Lower leg skin (tissue), 3 donors: ENCODE measurements around the gene CSGALNACT2.

ENCODE experiments used
- CTCF ChIP-seq, 3 donors: fragments of 450-650 bp; IDR thresholded peaks; one replicate each; pipeline ENCODE4 v1.5.1; 2016; ENCODE audit warnings: antibody characterized with exemption in 3 of 3, mild to moderate bottlenecking in 3 of 3, moderate library complexity in 2 of 3
- POLR2A ChIP-seq, 2 donors: fragments of 450-650 bp; IDR thresholded peaks; one replicate each; pipeline ENCODE4 v1.6.1; 2016 to 2017; ENCODE audit warnings: antibody characterized with exemption in 2 of 2, mild to moderate bottlenecking in 1 of 2, moderate library complexity in 1 of 2

DNA sequence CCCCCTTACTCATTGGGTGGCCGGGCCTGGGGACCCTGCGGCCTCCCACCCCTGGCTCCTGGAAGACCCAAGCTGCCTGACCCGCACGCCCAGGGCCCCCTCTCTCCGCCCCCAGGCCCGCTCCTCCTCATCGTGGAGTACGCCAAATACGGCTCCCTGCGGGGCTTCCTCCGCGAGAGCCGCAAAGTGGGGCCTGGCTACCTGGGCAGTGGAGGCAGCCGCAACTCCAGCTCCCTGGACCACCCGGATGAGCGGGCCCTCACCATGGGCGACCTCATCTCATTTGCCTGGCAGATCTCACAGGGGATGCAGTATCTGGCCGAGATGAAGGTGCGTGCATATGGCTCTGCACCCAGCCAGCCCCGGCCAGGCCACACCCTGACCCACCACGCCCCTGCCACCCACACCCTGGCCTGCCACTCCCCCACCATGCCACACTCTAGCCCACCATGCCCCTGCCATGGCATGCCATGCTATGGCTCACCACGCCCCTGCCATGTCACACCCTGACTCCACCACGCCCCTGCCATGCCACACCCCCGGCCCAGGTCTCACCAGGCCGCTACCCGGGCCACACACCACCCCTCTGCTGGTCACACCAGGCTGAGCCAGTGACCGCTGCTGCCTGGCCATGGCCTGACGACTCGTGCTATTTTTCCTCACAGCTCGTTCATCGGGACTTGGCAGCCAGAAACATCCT lies 18.7 kb upstream of the CSGALNACT2 start:
- TF ChIP-seq POLR2A (IDR thresholded peaks at IDR 0.05) (no peak), CTCF (IDR thresholded peaks at IDR 0.05) (no peak)
